ENCODE data around the gene ITPR2. TPM values are rescaled to one million over a fixed set of nuclear protein-coding genes. Genes with fewer than 3 reads are reported as not detected.

ITPR2 gene
- total and polyA plus RNA-seq, 2 of the 8 experiments (the other 6 are each of a cell fraction or from before 2014, with no cell fraction given) = 4.1 to 48.3 TPM

- Histone ChIP-seq H3K56ac (replicated peaks; ENCODE audit: insufficient read length, low read depth, low read length) (no peak overlapping the region), H3K27me3 (replicated peaks in 1 of 4; ENCODE audit: control insufficient read depth in 3 of 4, extremely low read depth in 1 of 4, insufficient read depth in 3 of 4, low read length in 3 of 4) (no peaks in the 10 kb centered on the region), H3K4me3 (ENCODE audit: extremely low read depth in 1 of 4, insufficient read depth in 2 of 4, low read depth in 3 of 4, low read length in 4 of 4) (no peak overlapping the region), H3K79me2 (ENCODE audit: control insufficient read depth in 1 of 2, insufficient read depth in 2 of 2, low read length in 2 of 2) (no peaks in the 10 kb centered on the region), H4K20me1 (replicated peaks in 1 of 2; ENCODE audit: control insufficient read depth in 1 of 2, insufficient read depth in 2 of 2, low read length in 2 of 2) (no peaks in the 10 kb centered on the region), H3K23me2 (ENCODE audit: low read depth, low read length) (no peaks in the 10 kb centered on the region), H2AFZ (ENCODE audit: low read length) (no peak overlapping the region), H2BK12ac (ENCODE audit: low read depth, low read length) (0 out of 2 replicates have a peak overlapping the region, but pooled peaks have one; percentile 62), H3K18ac (ENCODE audit: extremely low read depth, low read length) (0 out of 2 replicates have a peak overlapping the region, but pooled peaks have one; percentile 13), H2BK5ac (ENCODE audit: low read depth, low read length) (peak overlapping the region; percentile 1; the same call in 1 of the 2 replicates), H3K36me3 (ENCODE audit: control insufficient read depth in 2 of 4, insufficient read depth in 4 of 4, low read length in 3 of 4) (peaks cover 0 to 2% (median 0%) of the 10 kb centered on the region in 4 experiments; a peak in 1 of 8 replicates), H3K23ac (ENCODE audit: insufficient read length) (no peak overlapping the region), H4K8ac (ENCODE audit: extremely low read depth, insufficient read depth, low read length) (no peak overlapping the region), H3K79me1 (ENCODE audit: low read depth, low read length) (no peaks in the 10 kb centered on the region; the same call in 1 of the 2 replicates), H4K91ac (replicated peaks; ENCODE audit: insufficient read length, low read length) (peak overlapping the region; percentile 61), H3K9me3 (ENCODE audit: insufficient read depth in 2 of 2, low read depth in 1 of 2, low read length in 1 of 2) (peaks cover 0 to 7% of the 10 kb centered on the region in 2 experiments; a peak in 1 of 4 replicates), H4K5ac (ENCODE audit: insufficient read length, low read depth, low read length) (no peak overlapping the region), H3K4me2 (ENCODE audit: insufficient read depth in 1 of 2, low read depth in 2 of 2, low read length in 2 of 2) (no peak overlapping the region), H2BK20ac (ENCODE audit: low read length) (peak overlapping the region; percentile 64; the same call in 1 of the 2 replicates), H3K27ac (ENCODE audit: low read depth, low read length) (no peak overlapping the region), H3K14ac (ENCODE audit: insufficient read length) (no peak overlapping the region), H2BK120ac (replicated peaks; ENCODE audit: low read depth, low read length) (peak overlapping the region; percentile 28), H2AK5ac (ENCODE audit: low read depth, low read length) (no peak overlapping the region), H2BK15ac (ENCODE audit: low read length) (no peak overlapping the region), H3K4me1 (replicated peaks in 1 of 4; ENCODE audit: control insufficient read depth in 3 of 4, insufficient read depth in 4 of 4, low read length in 3 of 4) (peaks cover 0 to 6% (median 3%) of the 10 kb centered on the region in 4 experiments; a peak in 6 of 7 replicates), H3K9ac (replicated peaks in 1 of 4; ENCODE audit: extremely low read depth in 1 of 4, low read depth in 3 of 4, low read length in 3 of 4) (no peak overlapping the region), H3K4ac (replicated peaks; ENCODE audit: insufficient read length, low read depth, low read length) (peak overlapping the region; percentile 89)
- 95% methylated on average over 1 of the region's 1 CpG; no CpG with 5 or more reads in 1 of the 2 experiments for WGBS, 2 experiments (ENCODE audit: extremely low coverage in 1 of 2, insufficient coverage in 1 of 2, insufficient read length in 1 of 2, insufficient replicate concordance in 2 of 2, low coverage in 1 of 2, low lambda C conversion rate in 2 of 2, missing lambda C conversion rate in 1 of 2)
- DNase-seq (ENCODE audit: low read depth in 1 of 2, low spot score in 2 of 2) = no peak
- no peak for FAIRE-seq
- POLR2A ChIA-PET (ENCODE audit: partially characterized antibody) = no interaction called here
- CTCF ChIA-PET (ENCODE audit: partially characterized antibody) = interaction anchor here (0.6 to 1.1 kb wide), 2 partner anchors 23 to 54 kb away, joined by 3 read pairs; no protein-coding TSS in a partner anchor
- no peak for TF ChIP-seq CBX5 (IDR thresholded peaks at IDR 0.05; ENCODE audit: low read depth, low read length)
- no peak for TF ChIP-seq TAF7 (optimal IDR thresholded peaks at IDR 0.05; ENCODE audit: borderline replicate concordance, low read depth, low read length)
- no peak for TF ChIP-seq CHD2 (IDR thresholded peaks at IDR 0.05; ENCODE audit: low read length)
- TF ChIP-seq BACH1 (IDR thresholded peaks at IDR 0.05; ENCODE audit: low read length) = no peak
- TF ChIP-seq TAF1 (IDR thresholded peaks at IDR 0.05; ENCODE audit: low read depth, low read length) = no peak
- TF ChIP-seq, protein P1, sequence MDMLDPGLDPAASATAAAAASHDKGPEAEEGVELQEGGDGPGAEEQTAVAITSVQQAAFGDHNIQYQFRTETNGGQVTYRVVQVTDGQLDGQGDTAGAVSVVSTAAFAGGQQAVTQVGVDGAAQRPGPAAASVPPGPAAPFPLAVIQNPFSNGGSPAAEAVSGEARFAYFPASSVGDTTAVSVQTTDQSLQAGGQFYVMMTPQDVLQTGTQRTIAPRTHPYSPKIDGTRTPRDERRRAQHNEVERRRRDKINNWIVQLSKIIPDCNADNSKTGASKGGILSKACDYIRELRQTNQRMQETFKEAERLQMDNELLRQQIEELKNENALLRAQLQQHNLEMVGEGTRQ (IDR thresholded peaks at IDR 0.05; ENCODE audit: low read length) = no peak
- TF ChIP-seq, protein P2, sequence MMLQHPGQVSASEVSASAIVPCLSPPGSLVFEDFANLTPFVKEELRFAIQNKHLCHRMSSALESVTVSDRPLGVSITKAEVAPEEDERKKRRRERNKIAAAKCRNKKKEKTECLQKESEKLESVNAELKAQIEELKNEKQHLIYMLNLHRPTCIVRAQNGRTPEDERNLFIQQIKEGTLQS (IDR thresholded peaks at IDR 0.05; ENCODE audit: insufficient read depth, low read depth, low read length) = no peak
- no peak for TF ChIP-seq NRF1 (IDR thresholded peaks at IDR 0.05; ENCODE audit: low read depth, low read length)
- no peak for TF ChIP-seq EZH2 (IDR thresholded peaks at IDR 0.05; ENCODE audit: low read depth, low read length, severe bottlenecking)
- no peak for TF ChIP-seq KDM4A (IDR thresholded peaks at IDR 0.05; ENCODE audit: low read depth, low read length, severe bottlenecking)
- TF ChIP-seq CREB1 (IDR thresholded peaks at IDR 0.05) = no peak
- TF ChIP-seq SRF (IDR thresholded peaks at IDR 0.05; ENCODE audit: low read depth, low read length) = no peak
- TF ChIP-seq ASH2L (IDR thresholded peaks at IDR 0.05; ENCODE audit: low read length) = no peak
Observed at GRCh38 chr12:26668230-26668629, 164.8 kb downstream of the ITPR2 start.
